Hepatocyte (in vitro differentiated cells): ENCODE data around the gene BCAN. TPM values are rescaled to one million over a fixed set of nuclear protein-coding genes. Genes with fewer than 3 reads are reported as not detected.

Experiments
- DNase-seq: peaks from one replicate; pipeline ENCODE4 v3.0.0-alpha.2; 2016; ENCODE audit warnings: low spot score
- H2AFZ ChIP-seq: fragments of 200-600 bp; sonication (generic); 2 replicates; pipeline ENCODE4 v1.6.0; 2016; ENCODE audit warnings: antibody characterized with exemption, mild to moderate bottlenecking
- H3K27ac ChIP-seq: fragments of 200-600 bp; sonication (generic); 2 replicates; pipeline ENCODE4 v1.5.1; 2016; ENCODE audit warnings: mild to moderate bottlenecking
- H3K27me3 ChIP-seq: fragments of 200-600 bp; sonication (generic); 2 replicates; pipeline ENCODE4 v1.6.1; 2016
- H3K36me3 ChIP-seq: fragments of 200-600 bp; sonication (generic); replicated peaks from 2 replicates; pipeline ENCODE4 v1.5.1; 2016; ENCODE audit warnings: low read depth; ENCODE audit not compliant: insufficient read depth
- H3K4me1 ChIP-seq: fragments of 200-600 bp; sonication (generic); 2 replicates; pipeline ENCODE4 v1.5.1; 2016; ENCODE audit warnings: mild to moderate bottlenecking, moderate library complexity; ENCODE audit not compliant: insufficient read depth
- H3K4me2 ChIP-seq: fragments of 200-600 bp; sonication (generic); 2 replicates; pipeline ENCODE4 v1.6.0; 2016
- H3K4me3 ChIP-seq: fragments of 200-600 bp; sonication (generic); 2 replicates; pipeline ENCODE4 v1.5.1; 2016; ENCODE audit warnings: mild to moderate bottlenecking
- H3K79me2 ChIP-seq: fragments of 200-600 bp; sonication (generic); 2 replicates; pipeline ENCODE4 v1.6.0; 2017; ENCODE audit warnings: mild to moderate bottlenecking
- H3K9me2 ChIP-seq: fragments of 200-600 bp; sonication (generic); replicated peaks from 2 replicates; pipeline ENCODE4 v1.6.0; 2017; ENCODE audit warnings: mild to moderate bottlenecking; ENCODE audit not compliant: insufficient read depth
- H3K9me3 ChIP-seq: fragments of 200-600 bp; sonication (generic); 2 replicates; pipeline ENCODE4 v1.5.1; 2016; ENCODE audit warnings: low read depth, mild to moderate bottlenecking
- H4K20me1 ChIP-seq: fragments of 200-600 bp; sonication (generic); 2 replicates; pipeline ENCODE4 v1.6.0; 2016; ENCODE audit warnings: mild to moderate bottlenecking; ENCODE audit not compliant: insufficient read depth, poor library complexity, severe bottlenecking
- EZH2 ChIP-seq: fragments of 200-600 bp; sonication (generic); IDR thresholded peaks from 2 replicates; pipeline ENCODE4 v1.6.1; 2016; ENCODE audit warnings: antibody characterized with exemption, mild to moderate bottlenecking, borderline replicate concordance
- EZH2phosphoT487 ChIP-seq: fragments of 200-600 bp; sonication (generic); IDR thresholded peaks from one replicate; pipeline ENCODE4 v1.6.1; 2018; ENCODE audit warnings: antibody characterized with exemption, mild to moderate bottlenecking, low read depth, moderate library complexity; ENCODE audit not compliant: unreplicated experiment, severe bottlenecking
- WGBS: methylation state at CpG from one replicate; pipeline ENCODE4 v1.1.6; 2016; ENCODE audit warnings: low lambda C conversion rate; ENCODE audit errors: missing lambda C conversion rate; 5-methylcytosine and 5-hydroxymethylcytosine counted together
- polyA plus RNA-seq: library from polyadenylated mRNA; unstranded; fragments of >200 nt; fragmentation: Nextera tagmentation; extraction: Ambion mirVana; gene quantifications from 2 replicates; pipeline ENCODE4 v1.2.1, GENCODE V29; 2016
- total RNA-seq: library from RNA; depleted of rRNA; stranded (reverse); fragments of >200 nt; gene quantifications from 2 replicates; pipeline ENCODE4 v1.2.3, GENCODE V29; 2014
- TF ChIP-seq, protein P1 (sequence below): fragments of 200-600 bp; sonication (generic); IDR thresholded peaks from 2 replicates; pipeline ENCODE4 v1.5.1; 2016; ENCODE audit warnings: antibody characterized with exemption, mild to moderate bottlenecking; ENCODE audit not compliant: poor library complexity

The BCAN gene
- total and polyA plus RNA-seq, 2 experiments from 2014 or later: 0.03 TPM; not detected in 1

DNA sequence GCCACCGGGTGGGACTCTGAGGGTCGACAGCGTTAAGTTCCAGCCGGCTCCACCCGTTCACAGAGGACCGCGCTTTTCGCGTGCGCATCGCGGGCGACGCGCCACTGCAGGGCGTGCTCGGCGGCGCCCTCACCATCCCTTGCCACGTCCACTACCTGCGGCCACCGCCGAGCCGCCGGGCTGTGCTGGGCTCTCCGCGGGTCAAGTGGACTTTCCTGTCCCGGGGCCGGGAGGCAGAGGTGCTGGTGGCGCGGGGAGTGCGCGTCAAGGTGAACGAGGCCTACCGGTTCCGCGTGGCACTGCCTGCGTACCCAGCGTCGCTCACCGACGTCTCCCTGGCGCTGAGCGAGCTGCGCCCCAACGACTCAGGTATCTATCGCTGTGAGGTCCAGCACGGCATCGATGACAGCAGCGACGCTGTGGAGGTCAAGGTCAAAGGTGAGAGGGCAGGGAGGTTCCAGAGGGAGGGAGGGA lies 4.9 kb downstream of the BCAN start:
- Histone ChIP-seq H3K9me3 (no peaks in the 10 kb centered on the region), H3K9me2 (no peaks in the 10 kb centered on the region), H3K27ac (no peak overlapping the region), H3K4me2 (no peak overlapping the region), H4K20me1 (no peaks in the 10 kb centered on the region), H2AFZ (no peak overlapping the region), H3K4me1 (peaks cover 7% of the 10 kb centered on the region), H3K36me3 (no peaks in the 10 kb centered on the region), H3K79me2 (no peaks in the 10 kb centered on the region), H3K4me3 (no peak overlapping the region), H3K27me3 (peaks cover 75% of the 10 kb centered on the region)
- DNase-seq: no peak
- TF ChIP-seq EZH2phosphoT487: no peak
- TF ChIP-seq, protein P1, sequence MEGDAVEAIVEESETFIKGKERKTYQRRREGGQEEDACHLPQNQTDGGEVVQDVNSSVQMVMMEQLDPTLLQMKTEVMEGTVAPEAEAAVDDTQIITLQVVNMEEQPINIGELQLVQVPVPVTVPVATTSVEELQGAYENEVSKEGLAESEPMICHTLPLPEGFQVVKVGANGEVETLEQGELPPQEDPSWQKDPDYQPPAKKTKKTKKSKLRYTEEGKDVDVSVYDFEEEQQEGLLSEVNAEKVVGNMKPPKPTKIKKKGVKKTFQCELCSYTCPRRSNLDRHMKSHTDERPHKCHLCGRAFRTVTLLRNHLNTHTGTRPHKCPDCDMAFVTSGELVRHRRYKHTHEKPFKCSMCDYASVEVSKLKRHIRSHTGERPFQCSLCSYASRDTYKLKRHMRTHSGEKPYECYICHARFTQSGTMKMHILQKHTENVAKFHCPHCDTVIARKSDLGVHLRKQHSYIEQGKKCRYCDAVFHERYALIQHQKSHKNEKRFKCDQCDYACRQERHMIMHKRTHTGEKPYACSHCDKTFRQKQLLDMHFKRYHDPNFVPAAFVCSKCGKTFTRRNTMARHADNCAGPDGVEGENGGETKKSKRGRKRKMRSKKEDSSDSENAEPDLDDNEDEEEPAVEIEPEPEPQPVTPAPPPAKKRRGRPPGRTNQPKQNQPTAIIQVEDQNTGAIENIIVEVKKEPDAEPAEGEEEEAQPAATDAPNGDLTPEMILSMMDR: no peak
- no peak for TF ChIP-seq EZH2
- 56% methylated on average over 18 of the region's 51 CpGs for WGBS

DNA sequence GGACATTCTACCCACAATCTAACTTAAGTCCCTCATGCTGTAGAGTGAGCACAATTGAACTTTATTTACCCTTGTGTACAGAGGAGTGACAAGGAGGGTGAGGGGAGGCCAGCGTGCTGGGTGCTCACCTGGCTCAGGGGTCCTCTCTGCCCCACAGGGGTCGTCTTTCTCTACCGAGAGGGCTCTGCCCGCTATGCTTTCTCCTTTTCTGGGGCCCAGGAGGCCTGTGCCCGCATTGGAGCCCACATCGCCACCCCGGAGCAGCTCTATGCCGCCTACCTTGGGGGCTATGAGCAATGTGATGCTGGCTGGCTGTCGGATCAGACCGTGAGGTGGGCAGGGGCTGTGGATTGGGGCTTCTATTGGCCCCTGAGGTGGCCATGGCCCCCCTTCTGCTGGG lies 5.4 kb downstream of the BCAN start:
- 86% methylated on average over 10 of the region's 10 CpGs for WGBS
- H3K9me2 ChIP-seq: no peaks in the 10 kb centered on the region
- no peak for DNase-seq
- H3K27me3 ChIP-seq: peaks cover 74% of the 10 kb centered on the region
- peaks cover 1% of the 10 kb centered on the region for H3K4me1 ChIP-seq
- no peak overlapping the region for H3K27ac ChIP-seq
- TF ChIP-seq EZH2 (no peak), EZH2phosphoT487 (no peak)
- TF ChIP-seq, protein P1: no peak
- H3K9me3 ChIP-seq: no peaks in the 10 kb centered on the region
- no peak overlapping the region for H3K4me3 ChIP-seq
- no peaks in the 10 kb centered on the region for H4K20me1 ChIP-seq
- H3K79me2 ChIP-seq: no peaks in the 10 kb centered on the region
- H2AFZ ChIP-seq: no peak overlapping the region
- no peak overlapping the region for H3K4me2 ChIP-seq
- H3K36me3 ChIP-seq: no peaks in the 10 kb centered on the region

DNA sequence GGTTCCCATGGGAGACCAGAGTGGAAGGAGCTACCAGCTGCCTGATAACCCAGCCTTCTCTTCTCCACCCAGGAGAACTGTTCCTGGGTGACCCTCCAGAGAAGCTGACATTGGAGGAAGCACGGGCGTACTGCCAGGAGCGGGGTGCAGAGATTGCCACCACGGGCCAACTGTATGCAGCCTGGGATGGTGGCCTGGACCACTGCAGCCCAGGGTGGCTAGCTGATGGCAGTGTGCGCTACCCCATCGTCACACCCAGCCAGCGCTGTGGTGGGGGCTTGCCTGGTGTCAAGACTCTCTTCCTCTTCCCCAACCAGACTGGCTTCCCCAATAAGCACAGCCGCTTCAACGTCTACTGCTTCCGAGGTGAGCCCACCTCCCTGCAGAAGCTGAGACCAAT lies 6.6 kb downstream of the BCAN start:
- H3K79me2 ChIP-seq: no peaks in the 10 kb centered on the region
- H3K4me1 ChIP-seq: no peaks in the 10 kb centered on the region
- no peaks in the 10 kb centered on the region for H3K36me3 ChIP-seq
- H3K9me2 ChIP-seq: no peaks in the 10 kb centered on the region
- H3K27me3 ChIP-seq: peaks cover 64% of the 10 kb centered on the region
- H3K9me3 ChIP-seq: no peaks in the 10 kb centered on the region
- no peak overlapping the region for H3K27ac ChIP-seq
- WGBS: 82% methylated on average over 10 of the region's 10 CpGs
- no peak for DNase-seq
- TF ChIP-seq, protein P1: no peak
- TF ChIP-seq EZH2phosphoT487: no peak
- no peak for TF ChIP-seq EZH2
- no peaks in the 10 kb centered on the region for H4K20me1 ChIP-seq
- H2AFZ ChIP-seq: no peak overlapping the region
- H3K4me2 ChIP-seq: no peak overlapping the region
- no peak overlapping the region for H3K4me3 ChIP-seq

DNA sequence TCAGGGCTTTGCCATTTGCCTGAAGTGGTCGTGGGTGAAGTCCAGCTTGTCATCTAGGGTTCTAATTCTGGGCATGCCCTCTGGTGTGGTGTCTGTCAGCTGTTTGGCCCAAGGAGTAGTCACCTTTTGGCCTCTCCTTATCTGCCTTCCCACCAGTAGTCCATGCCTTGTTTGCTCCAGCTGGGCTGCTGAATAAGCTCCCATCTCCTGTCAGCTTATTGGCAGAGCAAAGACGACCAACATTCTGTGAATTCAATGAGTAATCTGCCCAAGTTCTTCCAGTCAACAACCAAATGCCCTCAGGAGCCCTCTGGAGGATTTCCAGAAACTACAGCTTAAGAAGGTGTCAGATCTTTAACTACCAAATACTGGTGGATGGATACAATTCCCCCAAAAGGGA lies 7.0 kb downstream of the BCAN start:
- H3K79me2 ChIP-seq: no peaks in the 10 kb centered on the region
- WGBS: 14% methylated on average over 2 of the region's 2 CpGs
- H3K4me2 ChIP-seq: no peak overlapping the region
- no peaks in the 10 kb centered on the region for H3K4me1 ChIP-seq
- H3K27me3 ChIP-seq: peaks cover 64% of the 10 kb centered on the region
- no peak overlapping the region for H2AFZ ChIP-seq
- no peak for TF ChIP-seq EZH2phosphoT487
- TF ChIP-seq, protein P1: no peak
- no peak for TF ChIP-seq EZH2
- no peaks in the 10 kb centered on the region for H3K9me3 ChIP-seq
- no peak overlapping the region for H3K27ac ChIP-seq
- no peak overlapping the region for H3K4me3 ChIP-seq
- DNase-seq: no peak
- H4K20me1 ChIP-seq: no peaks in the 10 kb centered on the region
- H3K36me3 ChIP-seq: no peaks in the 10 kb centered on the region
- no peaks in the 10 kb centered on the region for H3K9me2 ChIP-seq
